ENCODE results near the gene PPM1G. TPM values are rescaled to one million over a fixed set of nuclear protein-coding genes. Genes with fewer than 3 reads are reported as not detected.

Gene PPM1G
- total RNA-seq, 1 donor from 2014 or later = 42.8 TPM

- Histone ChIP-seq H3K27me3 (ENCODE audit: control insufficient read depth in 3 of 3, insufficient read depth in 3 of 3, low read length in 3 of 3) (no peaks in the 10 kb centered on the region), H3K27ac (ENCODE audit: low read depth, low read length) (no peak overlapping the region), H3K9ac (ENCODE audit: low read depth in 1 of 3, low read length in 3 of 3) (no peak overlapping the region), H3K36me3 (ENCODE audit: control insufficient read depth in 3 of 3, insufficient read depth in 3 of 3, low read length in 3 of 3) (peaks cover 46 to 67% (median 52%) of the 10 kb centered on the region in 3 donors), H3K4me1 (ENCODE audit: control insufficient read depth in 3 of 3, insufficient read depth in 3 of 3, low read length in 3 of 3) (no peaks in the 10 kb centered on the region), H3K9me3 (ENCODE audit: control insufficient read depth in 3 of 3, low read length in 3 of 3) (no peaks in the 10 kb centered on the region), H3K4me3 (ENCODE audit: low read length in 3 of 3) (no peak overlapping the region)
These were observed 73.2 kb downstream of the PPM1G start for GRCh38 chr2:27336173-27336572.

- H3K27ac ChIP-seq (ENCODE audit: low read depth, low read length) = no peak overlapping the region
- no peaks in the 10 kb centered on the region for H3K4me1 ChIP-seq (ENCODE audit: control insufficient read depth in 3 of 3, insufficient read depth in 3 of 3, low read length in 3 of 3)
- H3K9ac ChIP-seq (ENCODE audit: low read depth in 1 of 3, low read length in 3 of 3) = no peak overlapping the region
- no peaks in the 10 kb centered on the region for H3K27me3 ChIP-seq (ENCODE audit: control insufficient read depth in 3 of 3, insufficient read depth in 3 of 3, low read length in 3 of 3)
- no peak overlapping the region for H3K4me3 ChIP-seq (ENCODE audit: low read length in 3 of 3)
- H3K36me3 ChIP-seq (ENCODE audit: control insufficient read depth in 3 of 3, insufficient read depth in 3 of 3, low read length in 3 of 3) = peaks cover 43 to 63% (median 55%) of the 10 kb centered on the region in 3 donors
- H3K9me3 ChIP-seq (ENCODE audit: control insufficient read depth in 3 of 3, low read length in 3 of 3) = no peaks in the 10 kb centered on the region
These were observed 74.1 kb downstream of the PPM1G start for GRCh38 chr2:27335311-27335710.

Other genes with a start within 250 kb of the PPM1G start
- gene ATRAID, start 197.6 kb downstream of the PPM1G start, total RNA-seq = 172 TPM
- gene SLC5A6, start 197.3 kb downstream of the PPM1G start, total RNA-seq = 7.8 TPM
- 28.2 TPM for gene CAD, start 192.2 kb downstream of the PPM1G start, total RNA-seq
- 0.52 TPM for gene SLC30A3, start 146.5 kb downstream of the PPM1G start, total RNA-seq
- under 0.01 TPM for gene DNAJC5G, start 134.2 kb downstream of the PPM1G start, total RNA-seq
- 60.0 TPM for gene TRIM54, start 127.2 kb downstream of the PPM1G start, total RNA-seq
- gene UCN, start 101.1 kb downstream of the PPM1G start, total RNA-seq = 1.0 TPM
- 23.0 TPM for gene MPV17, start 86.5 kb downstream of the PPM1G start, total RNA-seq
- 24.0 TPM for gene GTF3C2, start 52.8 kb downstream of the PPM1G start, total RNA-seq
- gene EIF2B4, start 39.3 kb downstream of the PPM1G start, total RNA-seq = 18.3 TPM
- 81.9 TPM for gene SNX17, start 39.0 kb downstream of the PPM1G start, total RNA-seq
- gene ZNF513, start 28.9 kb downstream of the PPM1G start, total RNA-seq = 7.3 TPM
- 81.4 TPM for gene NRBP1, start 19.0 kb upstream of the PPM1G start, total RNA-seq
- not detected for gene KRTCAP3, start 32.8 kb upstream of the PPM1G start, total RNA-seq
- 21.4 TPM for gene IFT172, start 80.2 kb upstream of the PPM1G start, total RNA-seq
- 5.2 TPM for gene FNDC4, start 85.6 kb upstream of the PPM1G start, total RNA-seq
- gene GCKR, start 87.2 kb upstream of the PPM1G start, total RNA-seq = not detected
- gene ZNF512, start 173.5 kb upstream of the PPM1G start, total RNA-seq = 23.5 TPM
- gene CCDC121, start 219.4 kb upstream of the PPM1G start, total RNA-seq = 6.3 TPM
- 30.3 TPM for gene GPN1, start 219.5 kb upstream of the PPM1G start, total RNA-seq

Data from skeletal muscle tissue (tissue), 4 donors.